ENCODE measurements around the gene TXLNB. TPM values are rescaled to one million over a fixed set of nuclear protein-coding genes. Genes with fewer than 3 reads are reported as not detected.

Gene TXLNB
- total and polyA plus RNA-seq, 2 experiments from 2014 or later: 0.37 to 0.50 TPM

DNA sequence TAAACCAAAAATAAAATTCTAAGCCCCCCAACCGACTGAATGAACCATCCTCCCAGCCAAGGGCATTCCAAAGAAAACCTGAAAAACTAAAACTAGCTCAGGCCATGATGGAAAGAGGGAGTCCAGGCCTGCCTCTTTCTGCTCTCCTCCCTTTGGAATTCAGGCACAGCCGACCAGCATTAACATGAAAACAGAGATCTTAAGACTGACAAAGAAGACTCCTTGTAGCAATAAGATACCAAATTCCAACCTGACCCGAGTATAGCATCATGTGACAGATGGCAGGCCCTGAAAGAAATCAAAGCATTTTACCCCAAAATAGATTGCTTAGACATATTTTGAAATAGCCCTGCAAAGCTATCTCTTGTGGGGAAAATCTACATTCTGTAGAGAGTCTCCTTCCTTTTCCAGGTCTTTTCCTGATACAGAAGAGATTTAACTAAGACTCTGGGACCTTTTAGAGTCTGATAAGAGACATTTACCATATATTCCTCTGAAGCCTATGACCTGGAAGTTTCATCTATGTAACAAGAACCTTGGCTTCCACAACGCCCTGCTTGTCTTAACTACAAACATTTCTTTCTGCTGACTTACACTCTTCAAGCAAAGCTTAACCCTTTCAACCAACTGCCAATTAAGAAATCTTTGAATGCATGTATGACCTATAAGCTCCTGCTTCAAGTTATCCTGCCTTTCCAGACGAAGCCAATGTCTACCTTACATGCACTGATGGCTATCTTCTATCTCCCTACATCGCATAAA, 22.2 kb upstream of the TXLNB start:
- no peaks in the 10 kb centered on the region for H3K79me2 ChIP-seq
- no peak overlapping the region for H2AFZ ChIP-seq
- 47% methylated on average over 6 of the region's 6 CpGs for WGBS (ENCODE audit: low lambda C conversion rate, missing lambda C conversion rate)
- no peaks in the 10 kb centered on the region for H3K9me2 ChIP-seq (replicated peaks; ENCODE audit: insufficient read depth)
- DNase-seq (ENCODE audit: low spot score): no peak
- no peaks in the 10 kb centered on the region for H3K9me3 ChIP-seq (ENCODE audit: low read depth)
- no peak overlapping the region for H3K4me3 ChIP-seq
- no peaks in the 10 kb centered on the region for H3K36me3 ChIP-seq (replicated peaks; ENCODE audit: insufficient read depth, low read depth)
- no peak for TF ChIP-seq EZH2phosphoT487 (IDR thresholded peaks at IDR 0.05; ENCODE audit: low read depth, severe bottlenecking, unreplicated experiment)
- TF ChIP-seq EZH2 (IDR thresholded peaks at IDR 0.05; ENCODE audit: borderline replicate concordance): no peak
- TF ChIP-seq, protein P1, sequence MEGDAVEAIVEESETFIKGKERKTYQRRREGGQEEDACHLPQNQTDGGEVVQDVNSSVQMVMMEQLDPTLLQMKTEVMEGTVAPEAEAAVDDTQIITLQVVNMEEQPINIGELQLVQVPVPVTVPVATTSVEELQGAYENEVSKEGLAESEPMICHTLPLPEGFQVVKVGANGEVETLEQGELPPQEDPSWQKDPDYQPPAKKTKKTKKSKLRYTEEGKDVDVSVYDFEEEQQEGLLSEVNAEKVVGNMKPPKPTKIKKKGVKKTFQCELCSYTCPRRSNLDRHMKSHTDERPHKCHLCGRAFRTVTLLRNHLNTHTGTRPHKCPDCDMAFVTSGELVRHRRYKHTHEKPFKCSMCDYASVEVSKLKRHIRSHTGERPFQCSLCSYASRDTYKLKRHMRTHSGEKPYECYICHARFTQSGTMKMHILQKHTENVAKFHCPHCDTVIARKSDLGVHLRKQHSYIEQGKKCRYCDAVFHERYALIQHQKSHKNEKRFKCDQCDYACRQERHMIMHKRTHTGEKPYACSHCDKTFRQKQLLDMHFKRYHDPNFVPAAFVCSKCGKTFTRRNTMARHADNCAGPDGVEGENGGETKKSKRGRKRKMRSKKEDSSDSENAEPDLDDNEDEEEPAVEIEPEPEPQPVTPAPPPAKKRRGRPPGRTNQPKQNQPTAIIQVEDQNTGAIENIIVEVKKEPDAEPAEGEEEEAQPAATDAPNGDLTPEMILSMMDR (IDR thresholded peaks at IDR 0.05; ENCODE audit: poor library complexity): no peak
- H3K27ac ChIP-seq: no peak overlapping the region
- no peaks in the 10 kb centered on the region for H4K20me1 ChIP-seq (ENCODE audit: insufficient read depth, poor library complexity, severe bottlenecking)
- no peaks in the 10 kb centered on the region for H3K4me1 ChIP-seq (ENCODE audit: insufficient read depth)
- no peaks in the 10 kb centered on the region for H3K27me3 ChIP-seq
- H3K4me2 ChIP-seq: no peak overlapping the region

DNA sequence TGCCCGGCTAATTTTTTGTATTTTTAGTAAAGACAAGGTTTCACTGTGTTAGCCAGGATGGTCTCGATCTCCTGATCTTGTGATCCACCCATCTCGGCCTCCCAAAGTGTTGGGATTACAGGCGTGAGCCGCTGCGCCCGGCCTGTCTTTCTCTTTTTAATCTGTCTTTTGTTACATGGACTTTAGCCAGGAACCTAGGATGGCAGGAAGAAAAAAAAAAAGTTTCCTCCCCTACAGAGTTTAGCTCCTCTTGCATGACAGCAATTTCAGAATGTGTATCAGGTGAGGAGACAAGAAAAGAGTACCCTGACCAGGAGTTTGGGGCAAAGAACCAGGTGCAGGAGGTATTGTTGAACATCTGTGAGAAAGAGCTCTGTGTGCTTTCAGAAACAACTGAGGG, 21.4 kb upstream of the TXLNB start:
- H3K9me3 ChIP-seq (ENCODE audit: low read depth): no peaks in the 10 kb centered on the region
- TF ChIP-seq EZH2 (IDR thresholded peaks at IDR 0.05; ENCODE audit: borderline replicate concordance): no peak
- TF ChIP-seq, protein P1 (IDR thresholded peaks at IDR 0.05; ENCODE audit: poor library complexity): no peak
- TF ChIP-seq EZH2phosphoT487 (IDR thresholded peaks at IDR 0.05; ENCODE audit: low read depth, severe bottlenecking, unreplicated experiment): no peak
- no peak overlapping the region for H3K4me3 ChIP-seq
- no peaks in the 10 kb centered on the region for H3K9me2 ChIP-seq (replicated peaks; ENCODE audit: insufficient read depth)
- DNase-seq (ENCODE audit: low spot score): no peak
- no peak overlapping the region for H2AFZ ChIP-seq
- no peak overlapping the region for H3K27ac ChIP-seq
- no peaks in the 10 kb centered on the region for H3K36me3 ChIP-seq (replicated peaks; ENCODE audit: insufficient read depth, low read depth)
- no peaks in the 10 kb centered on the region for H3K27me3 ChIP-seq
- H3K79me2 ChIP-seq: no peaks in the 10 kb centered on the region
- no peak overlapping the region for H3K4me2 ChIP-seq
- no peaks in the 10 kb centered on the region for H3K4me1 ChIP-seq (ENCODE audit: insufficient read depth)
- no peaks in the 10 kb centered on the region for H4K20me1 ChIP-seq (ENCODE audit: insufficient read depth, poor library complexity, severe bottlenecking)
- 94% methylated on average over 7 of the region's 7 CpGs for WGBS (ENCODE audit: low lambda C conversion rate, missing lambda C conversion rate)

DNA sequence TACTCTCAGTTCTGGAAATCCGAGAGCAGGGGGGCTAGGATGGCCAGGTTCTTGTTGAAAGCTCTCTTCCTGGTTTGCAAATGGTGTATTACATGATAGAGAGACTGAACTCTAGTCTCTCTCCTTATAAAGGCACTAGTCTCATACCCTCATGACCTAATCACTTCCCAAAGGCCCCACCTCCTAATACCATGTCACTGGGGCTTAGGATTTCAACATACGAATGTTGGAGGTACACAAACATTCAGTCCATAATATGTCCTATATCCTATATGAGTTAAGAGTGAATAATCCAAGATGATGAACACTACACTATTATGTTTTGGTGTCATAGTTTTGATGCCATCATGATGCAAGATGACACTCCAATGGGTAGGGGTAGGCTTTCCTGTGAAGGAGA, 20.0 kb upstream of the TXLNB start:
- no peaks in the 10 kb centered on the region for H3K4me1 ChIP-seq (ENCODE audit: insufficient read depth)
- TF ChIP-seq, protein P1 (IDR thresholded peaks at IDR 0.05; ENCODE audit: poor library complexity): no peak
- TF ChIP-seq EZH2 (IDR thresholded peaks at IDR 0.05; ENCODE audit: borderline replicate concordance) (no peak), EZH2phosphoT487 (IDR thresholded peaks at IDR 0.05; ENCODE audit: low read depth, severe bottlenecking, unreplicated experiment) (no peak)
- H3K27me3 ChIP-seq: no peaks in the 10 kb centered on the region
- H3K27ac ChIP-seq: no peak overlapping the region
- no peak for DNase-seq (ENCODE audit: low spot score)
- no peak overlapping the region for H2AFZ ChIP-seq
- H3K36me3 ChIP-seq (replicated peaks; ENCODE audit: insufficient read depth, low read depth): no peaks in the 10 kb centered on the region
- no peaks in the 10 kb centered on the region for H4K20me1 ChIP-seq (ENCODE audit: insufficient read depth, poor library complexity, severe bottlenecking)
- H3K4me3 ChIP-seq: no peak overlapping the region
- H3K9me3 ChIP-seq (ENCODE audit: low read depth): no peaks in the 10 kb centered on the region
- no peaks in the 10 kb centered on the region for H3K79me2 ChIP-seq
- WGBS (ENCODE audit: low lambda C conversion rate, missing lambda C conversion rate): 78% methylated on average over 2 of the region's 2 CpGs
- H3K9me2 ChIP-seq (replicated peaks; ENCODE audit: insufficient read depth): no peaks in the 10 kb centered on the region
- no peak overlapping the region for H3K4me2 ChIP-seq

All from hepatocyte (in vitro differentiated cells).